GM19193 (cell line): ENCODE data around the gene MED6.

ENCODE experiments used
- POLR2A ChIP-seq: IDR thresholded peaks from 4 replicates; pipeline ENCODE4 v1.6.1; 2011; ENCODE audit not compliant: insufficient read depth, insufficient read length; ENCODE audit errors: extremely low read depth

The MED6 gene, protein sequence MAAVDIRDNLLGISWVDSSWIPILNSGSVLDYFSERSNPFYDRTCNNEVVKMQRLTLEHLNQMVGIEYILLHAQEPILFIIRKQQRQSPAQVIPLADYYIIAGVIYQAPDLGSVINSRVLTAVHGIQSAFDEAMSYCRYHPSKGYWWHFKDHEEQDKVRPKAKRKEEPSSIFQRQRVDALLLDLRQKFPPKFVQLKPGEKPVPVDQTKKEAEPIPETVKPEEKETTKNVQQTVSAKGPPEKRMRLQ

DNA sequence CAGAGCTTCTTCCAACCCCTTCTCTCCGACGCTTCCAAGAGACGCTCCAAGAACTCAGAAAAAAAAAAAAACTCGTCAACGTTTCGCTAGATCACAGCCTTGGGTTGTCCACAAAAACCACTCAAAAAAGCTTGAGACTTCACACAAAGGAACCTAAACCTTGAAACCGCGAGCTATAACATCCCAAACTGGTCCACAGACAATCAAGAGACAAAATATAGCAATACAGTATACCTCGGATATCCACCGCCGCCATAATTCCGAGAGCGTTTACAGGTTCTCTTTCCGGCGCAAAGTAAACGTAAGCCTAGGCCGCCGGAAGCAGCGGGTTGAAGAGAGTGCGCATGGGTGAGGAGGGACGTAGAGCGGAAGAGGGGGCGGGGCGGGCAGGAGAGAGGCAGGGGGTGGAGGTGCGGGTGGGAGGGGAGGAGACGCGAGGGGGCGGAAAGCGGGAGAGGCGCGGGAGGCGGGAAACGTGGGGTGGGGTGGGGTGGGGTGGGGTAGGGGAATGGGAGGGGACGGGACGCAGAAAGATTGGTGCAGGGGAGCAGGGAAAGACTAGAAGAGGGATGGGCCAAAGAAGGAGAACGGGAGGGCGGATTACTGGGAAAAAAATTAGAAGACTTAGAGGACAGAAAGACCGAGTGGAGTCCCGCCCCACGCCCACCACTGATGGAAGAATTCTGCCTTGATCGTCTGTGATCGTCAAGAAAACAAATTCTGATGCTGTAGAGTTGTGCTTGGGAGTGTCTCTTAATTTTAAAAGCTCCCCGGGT, at the start of gene MED6:
MED6 (minus strand) TSS at position 274 of the 776 bp plus-strand sequence; CDS start at position 256, 18 bp downstream.
- TF ChIP-seq POLR2A, result peak; percentile 57

- no peak for TF ChIP-seq POLR2A
These were observed 49.3 kb upstream of the MED6 start for GRCh38 chr14:70649803-70650202.

DNA sequence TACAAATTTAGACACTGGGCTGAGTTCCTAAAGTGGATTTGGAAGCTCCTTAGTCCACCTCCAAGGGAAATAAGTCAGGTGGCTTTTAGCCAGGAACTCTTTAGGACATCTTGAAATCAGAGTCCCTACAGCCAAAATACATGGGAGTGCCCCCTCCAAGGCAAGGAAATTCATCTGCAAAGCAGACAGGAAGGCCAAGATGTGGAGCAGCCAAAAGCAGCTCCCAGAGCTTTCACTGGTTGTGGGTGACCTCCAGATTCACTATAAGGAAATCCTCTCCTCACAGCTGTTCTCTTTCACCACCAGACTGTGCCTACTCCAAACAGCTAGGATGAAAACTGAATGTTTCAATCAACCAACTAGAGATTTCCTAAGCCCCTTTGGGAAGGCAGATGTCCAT, 47.9 kb upstream of the MED6 start:
- TF ChIP-seq POLR2A, result no peak

GRCh38 chr14:70646705-70647104, 46.2 kb upstream of the MED6 start:
- TF ChIP-seq POLR2A, result no peak

DNA sequence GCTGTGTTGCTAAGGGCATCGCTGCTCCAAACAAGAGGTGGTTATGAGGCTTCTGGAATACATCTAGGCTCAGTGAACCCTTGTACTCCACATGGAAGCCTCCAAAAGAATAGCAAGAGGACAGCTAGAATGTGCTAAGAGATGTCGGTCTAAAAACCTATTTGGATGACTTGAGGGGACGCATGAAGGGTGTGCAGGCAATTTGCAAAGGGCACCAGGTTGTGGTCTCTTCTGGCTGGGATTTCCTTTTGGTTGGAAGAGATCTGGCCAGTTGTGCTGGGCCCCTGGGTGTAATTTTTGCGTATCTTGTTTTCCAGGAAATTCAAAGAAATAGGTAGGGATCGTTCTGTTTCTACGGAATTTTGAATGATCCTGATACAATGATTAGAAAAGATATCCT, 45.4 kb upstream of the MED6 start:
- TF ChIP-seq POLR2A, result no peak

DNA sequence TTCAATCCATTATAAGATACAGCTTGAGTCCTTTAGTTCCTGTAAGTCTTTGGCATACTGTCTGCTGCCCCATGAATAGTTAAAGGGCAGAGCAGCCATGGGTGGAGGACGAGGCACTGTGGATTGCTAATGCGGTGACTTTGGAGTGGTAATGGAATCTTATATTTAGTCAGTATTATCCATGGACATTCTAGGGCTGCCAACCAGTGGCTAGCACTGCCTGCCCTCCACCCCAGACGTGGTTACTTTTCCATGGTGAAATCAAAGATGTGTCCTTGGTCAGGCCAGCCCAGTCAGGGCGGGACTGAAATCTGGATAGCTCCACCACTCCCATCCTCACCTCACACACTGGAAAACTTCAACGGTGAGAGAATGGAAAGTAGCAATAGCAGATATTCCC, 43.5 kb upstream of the MED6 start:
- no peak for TF ChIP-seq POLR2A

DNA sequence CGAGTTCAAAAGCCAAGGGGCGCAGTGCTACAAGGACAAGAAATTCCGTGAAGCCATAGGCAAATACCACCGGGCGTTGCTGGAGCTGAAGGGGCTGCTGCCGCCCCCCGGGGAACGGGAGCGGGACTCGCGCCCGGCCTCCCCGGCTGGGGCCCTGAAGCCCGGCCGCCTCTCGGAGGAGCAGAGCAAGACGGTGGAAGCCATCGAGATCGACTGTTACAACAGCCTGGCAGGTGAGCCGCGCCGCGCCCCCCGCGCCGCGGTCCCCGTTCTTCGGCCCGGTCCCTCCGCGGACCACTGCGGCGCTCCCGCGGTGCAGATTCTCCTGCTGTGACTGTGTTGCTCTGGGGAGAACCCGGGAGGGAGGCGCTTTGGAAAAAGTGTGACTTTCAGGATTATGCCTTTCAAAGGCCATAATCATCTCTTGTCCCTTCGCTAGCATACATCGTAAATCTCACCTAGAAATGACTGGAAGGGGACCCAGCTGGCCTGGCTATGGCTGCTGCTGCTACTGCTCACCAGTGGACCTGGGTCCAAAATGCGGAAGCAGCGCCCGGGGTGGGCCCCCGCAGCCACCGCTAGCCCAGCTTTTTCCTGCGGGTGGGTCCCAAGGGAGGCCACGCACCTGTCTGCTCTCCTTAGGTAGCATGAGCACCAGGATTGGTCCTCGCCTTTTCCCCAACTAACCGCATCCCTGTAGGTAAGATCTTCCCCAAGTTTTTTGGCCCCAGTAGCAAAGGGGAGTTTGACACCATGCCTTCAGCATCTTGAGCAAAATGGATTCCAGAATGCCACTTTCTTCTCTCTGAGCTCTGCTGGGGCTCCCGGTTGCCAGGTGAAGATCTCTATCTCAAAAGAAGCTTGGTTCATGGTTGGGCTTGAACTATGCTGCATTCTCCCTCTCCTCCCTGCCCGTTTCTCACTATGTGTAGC, 42.1 kb upstream of the MED6 start:
- peak; percentile 64 for TF ChIP-seq POLR2A

- TF ChIP-seq POLR2A, result no peak
These were observed 41.3 kb upstream of the MED6 start, which contains the start of gene TTC9 for GRCh38 chr14:70641548-70642302. Gene TTC9, plus strand, starts transcription at chr14:70641916. Its CDS starts 214 bp downstream, at chr14:70642130.

DNA sequence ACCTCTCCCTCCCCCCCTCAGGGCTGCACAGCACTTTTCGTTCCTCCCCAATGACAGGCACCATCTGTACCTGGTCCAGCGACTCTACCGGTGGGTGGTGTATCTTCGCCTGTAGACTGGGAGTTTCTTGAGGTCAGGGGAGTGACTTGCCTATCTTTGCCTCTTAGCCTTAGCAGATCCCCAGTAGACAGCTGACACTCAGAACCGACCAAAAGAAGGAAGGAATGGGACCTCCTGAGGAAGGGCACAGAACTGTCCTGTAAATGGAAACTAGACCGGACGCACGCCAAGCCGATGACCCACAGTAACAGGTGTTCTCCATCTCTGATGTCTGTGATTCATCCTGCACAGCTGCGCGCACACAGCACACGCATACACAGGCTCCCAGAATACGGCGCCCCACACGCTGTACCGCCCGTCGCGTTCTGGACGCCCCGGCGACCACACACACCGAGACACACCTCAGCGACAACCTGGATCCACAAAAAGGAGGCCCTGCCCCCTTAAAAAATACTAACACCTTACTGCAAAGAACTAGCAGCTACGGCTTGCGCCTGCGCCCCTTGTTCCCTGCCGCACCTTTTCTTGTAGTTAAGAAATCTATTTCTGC, 40.6 kb upstream of the MED6 start:
- TF ChIP-seq POLR2A, result peak; percentile 60

GRCh38 chr14:70638416-70638815, 38.0 kb upstream of the MED6 start:
- TF ChIP-seq POLR2A, result no peak

DNA sequence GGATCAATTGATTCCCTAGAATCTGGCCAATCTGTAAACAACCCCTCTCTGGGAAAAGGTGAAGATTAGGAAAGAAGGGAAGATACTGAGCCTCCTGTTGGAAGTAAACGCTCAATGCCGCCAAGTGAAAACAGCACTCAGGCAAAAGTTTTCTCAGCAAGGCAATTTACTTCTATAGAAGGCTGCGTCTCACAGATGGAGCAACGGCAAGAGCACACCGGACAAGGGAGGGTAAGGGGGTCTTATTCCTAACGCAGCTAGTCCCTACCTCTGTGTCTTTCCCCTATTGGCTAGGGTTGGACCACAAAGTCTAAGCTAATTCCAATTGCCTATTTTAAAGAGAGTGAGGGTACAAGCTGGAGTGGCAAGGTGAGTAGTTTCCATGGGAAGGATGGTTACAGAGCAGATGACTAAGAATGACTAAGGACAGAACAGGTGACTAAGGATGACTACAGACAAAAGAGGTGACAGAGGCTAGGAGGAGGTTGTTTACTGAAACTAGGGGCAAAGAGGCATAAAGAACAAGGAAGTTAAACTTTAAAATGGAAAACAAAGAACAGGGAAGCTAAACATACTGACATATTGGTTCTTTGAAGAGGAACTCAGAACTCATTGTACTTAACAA, 35.6 kb upstream of the MED6 start:
- TF ChIP-seq POLR2A, result no peak

DNA sequence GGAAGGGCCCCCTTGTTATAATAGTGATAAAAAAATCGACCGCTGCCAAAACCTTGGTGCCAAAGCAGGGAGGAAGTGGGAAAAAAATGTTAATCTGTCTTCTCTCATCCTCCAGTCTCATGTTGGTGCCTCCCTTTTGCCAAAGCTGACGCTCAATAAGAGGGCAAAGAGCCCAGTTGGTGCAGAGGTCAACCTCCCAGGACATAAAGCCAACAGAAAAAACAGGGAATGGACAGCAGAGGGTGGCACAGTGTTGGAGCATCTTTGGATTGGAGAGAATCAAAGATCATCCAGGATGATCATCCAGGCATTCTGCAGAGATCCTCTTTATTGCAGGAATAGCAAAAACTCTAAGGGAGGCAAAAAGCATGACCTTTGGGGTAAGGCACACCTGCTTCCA, 31.5 kb upstream of the MED6 start:
- no peak for TF ChIP-seq POLR2A

DNA sequence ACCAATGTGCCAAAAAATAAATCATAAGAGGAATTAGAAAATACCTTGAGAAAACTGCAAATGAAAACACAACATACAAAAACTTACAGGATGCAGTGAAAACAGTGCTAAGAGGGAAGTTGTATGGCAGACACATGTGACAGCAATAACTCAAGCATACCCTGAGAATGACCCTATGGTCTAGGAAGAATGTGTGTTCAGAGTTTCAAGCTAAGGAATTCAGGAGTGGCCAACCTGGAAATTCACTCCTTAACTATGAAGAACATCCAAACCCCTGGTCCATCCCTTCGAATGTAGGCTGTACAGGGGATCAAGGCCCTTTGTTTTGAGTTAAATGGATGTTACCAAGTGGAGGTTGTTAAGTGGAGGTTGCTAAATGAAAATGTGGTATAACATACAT, 24.5 kb upstream of the MED6 start:
- TF ChIP-seq POLR2A, result no peak
